ENCODE results near the gene CDH9. TPM values are rescaled to one million over a fixed set of nuclear protein-coding genes. Genes with fewer than 3 reads are reported as not detected.

CDH9 gene
- total RNA-seq, 4 donors from 2014 or later: not detected

- Histone ChIP-seq H3K36me3 (no peaks in the 10 kb centered on the region), H3K4me1 (no peaks in the 10 kb centered on the region), H3K27me3 (no peaks in the 10 kb centered on the region), H3K4me3 (no peak overlapping the region), H3K27ac (no peak overlapping the region), H3K9me3 (no peaks in the 10 kb centered on the region)
- no peak for TF ChIP-seq CTCF (IDR thresholded peaks at IDR 0.05 in 4 of 5, conservative IDR thresholded peaks at IDR 0.05 in 1 of 5)
- no peak for TF ChIP-seq POLR2A (IDR thresholded peaks at IDR 0.05)
- DNase-seq (no peak), ATAC-seq (no peak)
- in situ Hi-C loops (cut with MboI; ENCODE audit: low sequenced_read_pairs in 4 of 4): no loop called here
- intact Hi-C loops (cut with DNase I; ENCODE audit: low total_unique reads): no loop called here
These were observed 153.9 kb downstream of the CDH9 start for GRCh38 chr5:26884481-26884880.

DNA sequence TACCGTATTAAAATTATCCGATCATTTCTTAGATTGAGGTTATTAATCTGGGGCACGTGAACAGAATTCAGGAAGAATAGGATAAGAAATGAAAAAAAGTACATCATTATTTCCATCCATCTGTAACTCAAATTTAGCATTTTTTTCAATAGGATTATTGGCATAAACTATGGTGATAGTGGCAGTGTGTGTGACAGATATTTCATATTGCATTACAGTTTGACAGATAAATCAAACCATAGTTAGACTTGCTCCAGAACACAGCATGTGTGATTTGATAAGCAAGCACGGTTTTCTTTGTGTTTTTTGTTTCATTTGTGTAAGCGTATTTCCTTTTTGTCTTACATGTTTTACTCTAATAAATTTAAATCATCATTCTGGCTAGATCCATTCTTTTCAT, 155.0 kb downstream of the CDH9 start:
- no peak overlapping the region for H3K27ac ChIP-seq
- DNase-seq (no peak), ATAC-seq (no peak)
- intact Hi-C loops (cut with DNase I; ENCODE audit: low total_unique reads) (no loop called here), in situ Hi-C loops (cut with MboI; ENCODE audit: low sequenced_read_pairs in 4 of 4) (no loop called here)
- no peak for TF ChIP-seq POLR2A (IDR thresholded peaks at IDR 0.05)
- no peak for TF ChIP-seq CTCF (IDR thresholded peaks at IDR 0.05 in 4 of 5, conservative IDR thresholded peaks at IDR 0.05 in 1 of 5)
- H3K27me3 ChIP-seq: no peaks in the 10 kb centered on the region
- no peaks in the 10 kb centered on the region for H3K4me1 ChIP-seq
- H3K36me3 ChIP-seq: no peaks in the 10 kb centered on the region
- no peaks in the 10 kb centered on the region for H3K9me3 ChIP-seq
- no peak overlapping the region for H3K4me3 ChIP-seq

GRCh38 chr5:26881901-26882300, 156.5 kb downstream of the CDH9 start:
- Histone ChIP-seq H3K36me3 (no peaks in the 10 kb centered on the region), H3K4me1 (no peaks in the 10 kb centered on the region), H3K9me3 (no peaks in the 10 kb centered on the region), H3K27ac (no peak overlapping the region), H3K27me3 (no peaks in the 10 kb centered on the region), H3K4me3 (no peak overlapping the region)
- TF ChIP-seq POLR2A (IDR thresholded peaks at IDR 0.05): no peak
- TF ChIP-seq CTCF (IDR thresholded peaks at IDR 0.05 in 4 of 5, conservative IDR thresholded peaks at IDR 0.05 in 1 of 5): no peak
- ATAC-seq (no peak), DNase-seq (no peak)
- in situ Hi-C loops (cut with MboI; ENCODE audit: low sequenced_read_pairs in 4 of 4) (no loop called here), intact Hi-C loops (cut with DNase I; ENCODE audit: low total_unique reads) (no loop called here)

GRCh38 chr5:26877154-26877553, 161.2 kb downstream of the CDH9 start:
- no peaks in the 10 kb centered on the region for H3K27me3 ChIP-seq
- H3K4me3 ChIP-seq: no peak overlapping the region
- intact Hi-C loops (cut with DNase I; ENCODE audit: low total_unique reads) (no loop called here), in situ Hi-C loops (cut with MboI; ENCODE audit: low sequenced_read_pairs in 4 of 4) (no loop called here)
- no peaks in the 10 kb centered on the region for H3K4me1 ChIP-seq
- H3K36me3 ChIP-seq: no peaks in the 10 kb centered on the region
- TF ChIP-seq POLR2A (IDR thresholded peaks at IDR 0.05) (no peak), CTCF (IDR thresholded peaks at IDR 0.05 in 4 of 5, conservative IDR thresholded peaks at IDR 0.05 in 1 of 5) (no peak)
- no peaks in the 10 kb centered on the region for H3K9me3 ChIP-seq
- no peak overlapping the region for H3K27ac ChIP-seq
- no peak for DNase-seq
- ATAC-seq: no peak

GRCh38 chr5:26872337-26872736, 166.0 kb downstream of the CDH9 start:
- H3K4me3 ChIP-seq: no peak overlapping the region
- no peaks in the 10 kb centered on the region for H3K4me1 ChIP-seq
- no peak for TF ChIP-seq CTCF (IDR thresholded peaks at IDR 0.05 in 4 of 5, conservative IDR thresholded peaks at IDR 0.05 in 1 of 5)
- TF ChIP-seq POLR2A (IDR thresholded peaks at IDR 0.05): no peak
- H3K36me3 ChIP-seq: no peaks in the 10 kb centered on the region
- no peaks in the 10 kb centered on the region for H3K9me3 ChIP-seq
- in situ Hi-C loops (cut with MboI; ENCODE audit: low sequenced_read_pairs in 4 of 4): no loop called here
- no peak for ATAC-seq
- intact Hi-C loops (cut with DNase I; ENCODE audit: low total_unique reads): no loop called here
- H3K27ac ChIP-seq: no peak overlapping the region
- H3K27me3 ChIP-seq: no peaks in the 10 kb centered on the region
- no peak for DNase-seq
